ENCODE measurements around the gene ART3. TPM values are rescaled to one million over a fixed set of nuclear protein-coding genes. Genes with fewer than 3 reads are reported as not detected.
A peak's percentile ranks its signal among the peaks of the same experiment; 100 is the strongest.

Gene ART3
- total and polyA plus RNA-seq, 5 experiments from 2014 or later: not detected

GRCh38 chr4:76125816-76126215, 51.3 kb downstream of the ART3 start:
- ATAC-seq: no peak
- POLR2A ChIA-PET: no interaction called here
- H3K36me3 Mint-ChIP-seq: peaks cover 7 to 77% (median 41%) of the 10 kb centered on the region in 3 donors
- DNase-seq: no peak
- no peak overlapping the region for H3K4me3 Mint-ChIP-seq
- H3K27me3 Mint-ChIP-seq: no peaks in the 10 kb centered on the region
- H3K4me1 Mint-ChIP-seq: peaks cover 0 to 5% (median 1%) of the 10 kb centered on the region in 4 donors
- peak overlapping the region in 1 of 10 donors; percentile 23 for H3K27ac Mint-ChIP-seq
- no peaks in the 10 kb centered on the region for H3K9me3 Mint-ChIP-seq

GRCh38 chr4:76127754-76128153, 53.2 kb downstream of the ART3 start:
- DNase-seq (no peak), ATAC-seq (no peak)
- H3K4me3 Mint-ChIP-seq: no peak overlapping the region
- no peaks in the 10 kb centered on the region for H3K9me3 Mint-ChIP-seq
- H3K27me3 Mint-ChIP-seq: no peaks in the 10 kb centered on the region
- H3K4me1 Mint-ChIP-seq: peaks cover 0 to 7% (median 1%) of the 10 kb centered on the region in 4 donors
- POLR2A ChIA-PET: no interaction called here
- no peak overlapping the region for H3K27ac Mint-ChIP-seq
- peaks cover 7 to 79% (median 30%) of the 10 kb centered on the region in 3 donors for H3K36me3 Mint-ChIP-seq

GRCh38 chr4:76141241-76141640, 66.7 kb downstream of the ART3 start:
- ATAC-seq (no peak), DNase-seq (no peak)
- H3K36me3 Mint-ChIP-seq: peaks cover 5 to 66% (median 21%) of the 10 kb centered on the region in 3 donors
- no peaks in the 10 kb centered on the region for H3K27me3 Mint-ChIP-seq
- H3K27ac Mint-ChIP-seq: no peak overlapping the region
- no peak overlapping the region for H3K4me3 Mint-ChIP-seq
- POLR2A ChIA-PET: no interaction called here
- H3K9me3 Mint-ChIP-seq: no peaks in the 10 kb centered on the region
- peaks cover 19 to 51% (median 40%) of the 10 kb centered on the region in 4 donors for H3K4me1 Mint-ChIP-seq

GRCh38 chr4:76144546-76144945, 70.0 kb downstream of the ART3 start:
- POLR2A ChIA-PET: no interaction called here
- no peaks in the 10 kb centered on the region for H3K27me3 Mint-ChIP-seq
- ATAC-seq (no peak), DNase-seq (no peak)
- H3K36me3 Mint-ChIP-seq: peaks cover 5 to 45% (median 14%) of the 10 kb centered on the region in 3 donors
- peak overlapping the region in 1 of 10 donors; percentile 8 for H3K4me3 Mint-ChIP-seq
- H3K27ac Mint-ChIP-seq: no peak overlapping the region
- peaks cover 15 to 54% (median 51%) of the 10 kb centered on the region in 4 donors for H3K4me1 Mint-ChIP-seq
- no peaks in the 10 kb centered on the region for H3K9me3 Mint-ChIP-seq

- Mint-ChIP-seq H3K4me1 (peaks cover 8 to 47% (median 37%) of the 10 kb centered on the region in 4 donors), H3K27ac (peak overlapping the region; percentile 84 to 100 (median 96)), H3K27me3 (no peaks in the 10 kb centered on the region), H3K36me3 (peaks cover 0 to 14% (median 6%) of the 10 kb centered on the region in 3 donors), H3K4me3 (peak overlapping the region; percentile 92 to 100 (median 95)), H3K9me3 (no peaks in the 10 kb centered on the region)
- DNase-seq (peak in 5 of 10 donors; percentile 4 to 66 (median 17)), ATAC-seq (no peak)
- POLR2A ChIA-PET: interaction anchor here (1.0 to 1.7 kb wide), 5 partner anchors 66 to 1715 kb away, joined by 4 to 10 read pairs (median 8); partner anchors contain the start of genes MRPL1, NAAA, SCARB2 and SDAD1
Measured at GRCh38 chr4:76147454-76148141, 73.1 kb downstream of the ART3 start.

- ATAC-seq (peak; percentile 97), DNase-seq (peak; percentile 80 to 96 (median 94))
- H3K27ac Mint-ChIP-seq: peak within 1 kb of the TSS; percentile 84 to 100 (median 96)
- H3K36me3 Mint-ChIP-seq: peaks cover 0 to 7% (median 3%) of the 10 kb centered on the region in 3 donors
- POLR2A ChIA-PET: interaction anchor here (0.6 to 1.7 kb wide), 9 partner anchors 31 to 1714 kb away, joined by 3 to 10 read pairs (median 4); partner anchors contain the start of genes MRPL1, NAAA, SCARB2 and SDAD1
- H3K4me3 Mint-ChIP-seq: peak within 1 kb of the TSS; percentile 92 to 100 (median 95)
- H3K27me3 Mint-ChIP-seq: no peaks in the 10 kb centered on the region
- no peaks in the 10 kb centered on the region for H3K9me3 Mint-ChIP-seq
- H3K4me1 Mint-ChIP-seq: peaks cover 8 to 47% (median 35%) of the 10 kb centered on the region in 4 donors
Measured at GRCh38 chr4:76148142-76148865, 73.8 kb downstream of the ART3 start, which contains the start of gene NUP54. NUP54 (minus strand) TSS chr4:76148397; CDS start chr4:76148374, 23 bp downstream.

- DNase-seq (no peak), ATAC-seq (no peak)
- Mint-ChIP-seq H3K36me3 (peaks cover 0 to 5% (median 4%) of the 10 kb centered on the region in 3 donors), H3K9me3 (peaks cover 0 to 13% (median 7%) of the 10 kb centered on the region in 9 donors), H3K27ac (no peak overlapping the region), H3K4me1 (peaks cover 6 to 16% (median 13%) of the 10 kb centered on the region in 4 donors), H3K4me3 (no peak overlapping the region), H3K27me3 (no peaks in the 10 kb centered on the region)
- POLR2A ChIA-PET: no interaction called here
Measured at GRCh38 chr4:76153356-76153755, 78.8 kb downstream of the ART3 start.

GRCh38 chr4:76155979-76156378, 81.5 kb downstream of the ART3 start:
- no peak for DNase-seq
- no peaks in the 10 kb centered on the region for H3K27me3 Mint-ChIP-seq
- ATAC-seq: no peak
- H3K4me1 Mint-ChIP-seq: no peaks in the 10 kb centered on the region
- H3K4me3 Mint-ChIP-seq: no peak overlapping the region
- H3K36me3 Mint-ChIP-seq: peaks cover 4 to 13% (median 5%) of the 10 kb centered on the region in 3 donors
- no peak overlapping the region for H3K27ac Mint-ChIP-seq
- POLR2A ChIA-PET: no interaction called here
- H3K9me3 Mint-ChIP-seq: peaks cover 0 to 13% (median 7%) of the 10 kb centered on the region in 9 donors

- H3K4me3 Mint-ChIP-seq: no peak overlapping the region
- no peak for ATAC-seq
- peaks cover 5 to 20% (median 9%) of the 10 kb centered on the region in 3 donors for H3K36me3 Mint-ChIP-seq
- POLR2A ChIA-PET: no interaction called here
- no peak for DNase-seq
- no peaks in the 10 kb centered on the region for H3K27me3 Mint-ChIP-seq
- no peak overlapping the region for H3K27ac Mint-ChIP-seq
- H3K4me1 Mint-ChIP-seq: no peaks in the 10 kb centered on the region
- H3K9me3 Mint-ChIP-seq: peaks cover 0 to 13% (median 7%) of the 10 kb centered on the region in 9 donors
Measured at GRCh38 chr4:76156635-76157034, 82.1 kb downstream of the ART3 start.

- Mint-ChIP-seq H3K4me3 (no peak overlapping the region), H3K9me3 (peaks cover 0 to 3% (median under 1%) of the 10 kb centered on the region in 9 donors), H3K27me3 (no peaks in the 10 kb centered on the region), H3K4me1 (no peaks in the 10 kb centered on the region), H3K36me3 (peaks cover 0 to 50% (median 15%) of the 10 kb centered on the region in 3 donors), H3K27ac (peak overlapping the region in 2 of 10 donors; percentile 2 to 47)
- ATAC-seq (no peak), DNase-seq (no peak)
- POLR2A ChIA-PET: no interaction called here
Measured at GRCh38 chr4:76160355-76160754, 85.8 kb downstream of the ART3 start.
